ENCODE data around the gene UCN3.
"Not testable (repeated sequence)": the region's sequence is repeated elsewhere in the genome, so short reads cannot be mapped to it uniquely, and the experiment has no call there.

UCN3 gene

DNA sequence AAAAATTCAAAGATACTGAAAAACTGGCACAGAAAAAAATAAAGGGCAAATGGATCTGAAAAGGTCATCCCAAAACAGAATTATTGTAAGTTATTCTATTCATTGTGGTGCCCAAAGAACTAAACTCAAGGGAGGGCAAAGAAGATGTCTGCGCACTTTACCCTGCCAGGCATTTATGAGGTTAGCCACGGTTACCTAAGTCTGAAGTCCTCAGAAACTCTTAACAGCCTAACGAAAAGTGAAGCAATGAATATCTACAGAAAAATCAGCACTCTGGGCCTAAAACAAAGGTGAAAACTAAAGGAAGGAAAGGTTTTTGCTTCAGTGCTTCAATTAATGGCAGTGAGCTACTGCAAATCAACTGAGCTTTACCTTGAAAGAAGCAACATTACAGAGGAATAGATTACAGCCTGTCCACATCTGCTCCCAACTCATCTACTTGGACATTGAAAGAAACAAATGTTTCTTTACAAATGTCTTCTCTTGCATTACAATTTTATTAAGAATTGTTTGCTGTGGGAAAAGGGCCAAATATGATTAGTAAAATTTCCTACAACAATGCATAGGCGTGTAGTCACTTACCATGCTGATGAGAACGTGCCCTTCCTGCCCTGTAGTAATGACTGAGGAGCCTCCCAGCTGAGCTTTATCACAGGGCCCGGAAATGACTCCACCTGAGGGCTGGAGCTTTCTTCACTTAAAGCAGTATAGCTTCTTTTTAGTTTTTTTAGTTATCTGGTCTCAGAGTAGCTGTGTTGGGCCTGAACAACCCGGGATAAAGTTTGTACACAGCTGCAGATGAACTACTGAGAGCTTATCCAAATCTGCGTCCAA, 39.7 kb downstream of the UCN3 start, which contains the start of gene TUBAL3:
TSS of gene TUBAL3 (minus strand) at position 621 of the 834 bp plus-strand sequence. CDS start at position 585, 36 bp downstream.
- Histone ChIP-seq H3K27ac (no peak within 1 kb of the TSS), H3K4me3 (no peak within 1 kb of the TSS)
- TF ChIP-seq, protein P1, sequence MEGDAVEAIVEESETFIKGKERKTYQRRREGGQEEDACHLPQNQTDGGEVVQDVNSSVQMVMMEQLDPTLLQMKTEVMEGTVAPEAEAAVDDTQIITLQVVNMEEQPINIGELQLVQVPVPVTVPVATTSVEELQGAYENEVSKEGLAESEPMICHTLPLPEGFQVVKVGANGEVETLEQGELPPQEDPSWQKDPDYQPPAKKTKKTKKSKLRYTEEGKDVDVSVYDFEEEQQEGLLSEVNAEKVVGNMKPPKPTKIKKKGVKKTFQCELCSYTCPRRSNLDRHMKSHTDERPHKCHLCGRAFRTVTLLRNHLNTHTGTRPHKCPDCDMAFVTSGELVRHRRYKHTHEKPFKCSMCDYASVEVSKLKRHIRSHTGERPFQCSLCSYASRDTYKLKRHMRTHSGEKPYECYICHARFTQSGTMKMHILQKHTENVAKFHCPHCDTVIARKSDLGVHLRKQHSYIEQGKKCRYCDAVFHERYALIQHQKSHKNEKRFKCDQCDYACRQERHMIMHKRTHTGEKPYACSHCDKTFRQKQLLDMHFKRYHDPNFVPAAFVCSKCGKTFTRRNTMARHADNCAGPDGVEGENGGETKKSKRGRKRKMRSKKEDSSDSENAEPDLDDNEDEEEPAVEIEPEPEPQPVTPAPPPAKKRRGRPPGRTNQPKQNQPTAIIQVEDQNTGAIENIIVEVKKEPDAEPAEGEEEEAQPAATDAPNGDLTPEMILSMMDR (IDR thresholded peaks at IDR 0.05): no peak
- DNase-seq (ENCODE audit: low spot score): no peak

DNA sequence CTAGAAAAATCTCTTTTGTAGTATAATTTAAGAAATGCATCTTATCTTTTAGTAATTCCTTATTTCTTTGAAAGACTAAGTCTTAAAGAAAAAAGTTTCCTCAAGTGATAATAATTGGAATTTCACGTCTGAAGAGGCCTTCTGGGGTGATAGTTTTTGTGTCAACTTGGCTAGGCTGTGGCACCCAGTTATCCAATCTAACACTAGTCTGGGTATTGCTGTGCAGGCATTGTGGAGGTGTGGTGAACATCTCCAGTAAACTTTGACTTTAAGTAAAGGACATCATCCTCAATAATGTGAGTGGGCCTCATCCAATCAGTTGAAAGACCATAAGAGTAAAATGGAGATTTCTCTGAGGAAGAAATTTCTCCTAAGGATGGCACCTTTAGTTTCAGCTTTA, 42.2 kb downstream of the UCN3 start:
- no peak for DNase-seq (ENCODE audit: low spot score)
- H3K4me3 ChIP-seq: no peak overlapping the region
- TF ChIP-seq, protein P1 (IDR thresholded peaks at IDR 0.05): no peak
- no peak overlapping the region for H3K27ac ChIP-seq

DNA sequence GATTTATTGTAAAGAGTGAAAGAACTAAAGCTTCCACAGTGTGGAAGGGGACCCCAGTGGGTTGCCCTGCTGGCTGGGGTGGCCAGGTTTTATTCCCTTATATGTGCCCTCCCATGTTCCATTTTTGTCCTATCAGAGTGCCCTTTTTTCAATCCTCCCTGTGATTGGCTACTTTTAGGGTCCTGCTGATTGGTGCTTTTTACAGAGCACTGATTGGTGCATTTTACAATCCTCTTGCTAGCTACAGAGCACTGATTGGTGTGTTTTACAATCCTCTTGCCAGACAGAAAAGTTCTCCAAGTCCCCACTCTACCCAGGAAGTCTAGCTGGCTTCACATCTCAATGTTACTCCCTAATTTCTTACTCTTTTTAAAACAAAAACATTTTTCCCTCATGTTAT, 46.0 kb downstream of the UCN3 start:
- H3K4me3 ChIP-seq; H3K27ac ChIP-seq; DNase-seq (ENCODE audit: low spot score): not testable (repeated sequence)

DNA sequence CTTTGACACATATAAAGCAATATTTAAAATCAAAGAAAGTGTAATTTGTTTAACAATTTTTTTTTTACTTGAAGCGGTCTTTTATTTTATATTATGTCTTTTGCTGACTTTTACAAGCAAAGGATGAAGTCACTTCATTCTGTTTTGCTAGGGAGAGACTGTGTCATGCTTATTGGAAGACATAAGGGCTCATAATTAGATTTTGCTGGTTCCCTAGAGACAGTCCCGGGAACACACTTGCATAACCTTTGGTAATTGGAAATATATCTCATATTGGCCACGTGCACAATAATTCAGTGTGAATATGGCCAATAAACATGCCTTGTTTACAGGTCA, 47.1 kb downstream of the UCN3 start:
- TF ChIP-seq, protein P1 (IDR thresholded peaks at IDR 0.05): no peak
- Histone ChIP-seq H3K27ac (peak overlapping the region; percentile 95), H3K4me3 (peak overlapping the region; percentile 86)
- DNase-seq (ENCODE audit: low spot score): no peak

DNA sequence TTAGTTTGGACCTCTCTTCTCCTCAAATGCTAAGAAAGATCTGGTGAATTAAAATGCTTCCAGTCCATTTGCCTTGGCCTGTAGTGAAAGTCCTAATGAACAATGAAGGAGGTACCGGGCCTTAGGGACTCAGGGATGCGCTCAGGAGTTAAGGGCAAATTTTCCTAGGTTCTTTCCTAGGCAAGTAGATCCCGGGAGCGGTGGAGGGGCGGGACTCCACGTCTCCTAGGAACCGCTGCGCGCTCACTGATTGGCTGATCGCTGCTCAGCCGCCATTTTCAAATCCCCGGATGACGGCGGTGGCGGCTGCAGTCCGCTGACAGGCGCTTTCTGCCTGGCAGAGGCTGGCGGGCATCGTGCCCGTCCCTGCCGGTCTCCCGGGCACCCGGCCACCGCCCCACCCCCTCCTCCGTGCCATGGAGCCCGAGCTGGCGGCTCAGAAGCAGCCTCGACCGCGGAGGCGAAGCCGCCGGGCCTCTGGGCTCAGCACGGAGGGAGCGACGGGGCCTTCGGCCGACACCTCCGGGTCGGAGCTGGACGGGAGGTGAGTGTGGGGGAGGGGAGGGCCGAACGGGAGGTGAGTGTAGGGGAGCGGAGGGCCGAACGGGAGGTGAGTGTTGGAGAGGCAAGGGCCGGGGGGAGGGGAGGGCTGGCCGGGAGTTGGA, 47.6 kb downstream of the UCN3 start, which contains the start of gene NET1:
TSS of gene NET1 (plus strand) at position 281 of the 665 bp plus-strand sequence. CDS start at position 417, 136 bp downstream.
- TF ChIP-seq, protein P1 (IDR thresholded peaks at IDR 0.05): no peak
- Histone ChIP-seq H3K27ac (peak within 1 kb of the TSS; percentile 95), H3K4me3 (peak within 1 kb of the TSS; percentile 86)
- peak; percentile 95 for DNase-seq (ENCODE audit: low spot score)

DNA sequence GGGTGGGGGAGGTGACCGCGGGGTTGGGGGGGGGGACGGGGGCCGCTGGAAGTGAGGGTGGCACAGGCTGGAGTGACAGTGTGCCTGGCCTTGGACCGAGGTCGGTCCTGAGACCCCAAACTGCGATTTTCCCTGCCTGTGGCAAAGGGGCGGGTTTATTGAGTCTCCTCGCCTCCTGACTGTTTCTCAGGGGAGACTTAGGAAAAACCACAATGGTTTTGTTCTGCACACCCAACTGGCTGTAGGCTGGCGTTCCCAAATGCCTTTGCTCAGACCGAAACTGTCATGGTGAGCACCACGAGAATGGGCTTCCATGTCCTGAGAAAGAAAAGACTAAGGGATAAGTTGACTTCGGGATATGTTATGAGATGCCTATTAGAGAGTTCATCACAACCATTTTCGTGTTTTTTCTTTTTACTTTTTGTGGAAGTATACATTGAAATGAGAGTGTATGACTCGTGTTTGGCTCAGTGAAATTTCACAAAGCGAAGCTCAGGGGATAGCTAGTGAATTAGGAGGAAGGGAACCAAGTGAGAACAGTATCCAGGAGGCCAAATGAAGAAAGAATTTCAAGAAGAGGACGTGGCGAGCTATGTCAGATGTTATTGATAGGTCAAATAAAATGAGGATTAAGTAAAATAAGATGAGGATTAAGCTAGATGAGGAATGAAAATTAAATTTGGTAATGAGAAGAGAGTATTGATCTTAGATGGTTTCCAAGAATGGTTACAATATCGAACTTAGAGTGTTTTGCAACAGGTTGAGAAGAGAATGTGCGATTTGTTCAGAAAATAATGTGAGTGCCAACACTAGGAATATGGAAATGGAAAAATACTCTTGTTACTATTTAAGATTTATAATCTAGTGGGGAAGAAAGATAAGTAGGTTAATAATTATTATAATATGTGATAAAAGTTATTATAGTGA, 48.5 kb downstream of the UCN3 start:
- Histone ChIP-seq H3K4me3 (peak overlapping the region; percentile 86), H3K27ac (peak overlapping the region; percentile 95)
- no peak for DNase-seq (ENCODE audit: low spot score)
- TF ChIP-seq, protein P1 (IDR thresholded peaks at IDR 0.05): no peak

DNA sequence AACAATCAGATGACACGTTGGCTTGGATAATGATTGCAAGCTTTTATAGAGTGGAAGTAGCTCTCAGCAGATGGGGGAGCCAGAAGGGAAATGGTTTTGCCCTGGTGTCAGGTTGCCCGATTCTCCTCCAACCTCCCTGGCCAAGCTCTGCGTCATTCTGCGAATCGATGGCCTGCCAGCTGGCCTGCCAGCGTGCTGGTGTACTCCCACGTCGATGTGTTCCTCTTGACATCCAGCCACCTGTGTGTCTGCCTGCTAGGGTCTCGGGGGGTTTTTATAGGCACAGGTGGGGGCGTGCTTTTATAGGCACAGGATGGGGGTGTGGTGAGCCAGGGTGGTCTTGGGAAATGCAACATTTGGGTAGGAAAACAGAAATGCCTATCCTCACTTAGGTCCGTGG, 52.2 kb downstream of the UCN3 start:
- Histone ChIP-seq H3K27ac (peak overlapping the region in 1 of 2 donors; percentile 44), H3K4me3 (no peak overlapping the region)
- DNase-seq (ENCODE audit: low spot score): no peak
- TF ChIP-seq, protein P1 (IDR thresholded peaks at IDR 0.05): no peak

Data from coronary artery (tissue), 2 donors.